Ishikawa (cell line): ENCODE measurements around the gene UHRF1.

Experiments used
- NFIC ChIP-seq: IDR thresholded peaks from 2 replicates; pipeline ENCODE4 v1.6.1; 2012
- REST ChIP-seq: IDR thresholded peaks from 2 replicates; pipeline ENCODE4 v1.6.1; 2012; ENCODE audit warnings: low read depth, mild to moderate bottlenecking
- TEAD4 ChIP-seq: IDR thresholded peaks from 2 replicates; pipeline ENCODE4 v1.6.1; 2012

GRCh38 chr19:4968462-4969291, 59.4 kb downstream of the UHRF1 start, which contains the start of gene KDM4B:
- no peak for TF ChIP-seq REST
- TF ChIP-seq TEAD4: no peak; the same call in 1 of the 2 replicates
- TF ChIP-seq NFIC: no peak
